Adrenal gland (tissue), 12 donors: Measurements from ENCODE around the gene TOMM6. TPM values are rescaled to one million over a fixed set of nuclear protein-coding genes. Genes with fewer than 3 reads are reported as not detected.

Source experiments
- DNase-seq, 7 donors: peaks; one replicate each; pipeline ENCODE4 v3.0.0-alpha.2; 2019 to 2020
- H3K27ac ChIP-seq, 5 donors: fragments of 200-600 bp; sonication (generic) in 4 of 5; 1 replicate in 3 of 5; 2 replicates in 2 of 5; pipeline versions ENCODE4 v1.5.1 to v1.8.0; 2016 to 2020; ENCODE audit warnings: mild to moderate bottlenecking in 1 of 5
- H3K27me3 ChIP-seq: fragments of 200-600 bp; 2 replicates; pipeline ENCODE4 v1.8.0; 2021
- H3K36me3 ChIP-seq, 2 donors: fragments of 200-600 bp; replicated peaks in 1 of 2; 1 replicate in 1 of 2; 2 replicates in 1 of 2; pipeline versions ENCODE4 v1.5.1 to v1.8.0; 2018 to 2022
- H3K4me1 ChIP-seq, 2 donors: fragments of 200-600 bp; replicated peaks in 1 of 2; 1 replicate in 1 of 2; 2 replicates in 1 of 2; pipeline versions ENCODE4 v1.5.1 to v1.8.0; 2018 to 2021
- H3K4me3 ChIP-seq, 4 donors: fragments of 200-600 bp; sonication (generic) in 3 of 4; one replicate each; pipeline ENCODE4 v1.5.1; 2016 to 2018
- H3K9me3 ChIP-seq, 3 donors: fragments of 200-600 bp; sonication (generic) in 1 of 3; replicated peaks in 1 of 3; 1 replicate in 2 of 3; 2 replicates in 1 of 3; pipeline versions ENCODE4 v1.5.1 to v1.8.0; 2016 to 2021
- CTCF ChIP-seq, 6 experiments: fragments of 450-650 bp in 4 of 6; fragments of 200-600 bp in 2 of 6; sonication (generic) in 1 of 6; IDR thresholded peaks; 1 replicate in 5 of 6; 2 replicates in 1 of 6; pipeline versions ENCODE4 v1.5.1 to v1.8.0; 2016 to 2021; ENCODE audit warnings: antibody characterized with exemption in 6 of 6, mild to moderate bottlenecking in 2 of 6, moderate library complexity in 1 of 6
- POLR2A ChIP-seq, 2 donors: fragments of 450-650 bp; IDR thresholded peaks; one replicate each; pipeline ENCODE4 v1.6.1; 2017; ENCODE audit warnings: antibody characterized with exemption in 2 of 2, mild to moderate bottlenecking in 2 of 2, moderate library complexity in 1 of 2
- WGBS, 4 donors: extraction: QIAGEN DNeasy Blood & Tissue Kit in 2 of 4; methylation state at CpG; one replicate each; pipeline versions ENCODE4 v1.1.5 to v1.1.7; 2013 to 2017; 5-methylcytosine and 5-hydroxymethylcytosine counted together
- intact Hi-C, 2 donors: fragments of 100-400 bp; cut with DNase I; formaldehyde crosslinking; loops; one replicate each; pipeline versions ENCODE4 v1.14.1 to v1.15.0; 2022 to 2023
- polyA plus RNA-seq, 3 donors: library from polyadenylated mRNA; stranded (reverse); fragments of 200-250 nt in 2 of 3; fragments of 350-450 nt in 1 of 3; fragmentation: Illumina TruSeq in 1 of 3; extraction: RNeasy Lipid Tissue Mini Kit (QIAGEN cat#74804) in 1 of 3; gene quantifications; one replicate each; pipeline ENCODE4 v1.2.3, GENCODE V29; 2013 to 2014
- total RNA-seq, 9 donors: library from RNA; depleted of rRNA in 4 of 9; stranded (reverse); fragments of >200 nt in 4 of 9; fragments of 120-200 nt in 1 of 9; fragmentation: NEBNext Ultra II Directional in 1 of 9; extraction: Animal tissue kit (Norgen Biotek cat#: 25700) in 1 of 9; gene quantifications; one replicate each; pipeline versions ENCODE4 v1.1.0 to v1.2.4, GENCODE V29; 2013 to 2023
- donor health status: healthy with polysubstance abuse.
- donor health status: Bipolar disorder and iron deficiency.
- donor health status: DM: yes; HTN: yes; CAD: no.
- donor health status: DM: no; HTN: no; CAD: no.
- donor health status: DM: no; HTN: no; CAD: no.
- donor health status: DM: yes; HTN: yes; CAD: no.

Gene TOMM6
- total and polyA plus RNA-seq, 12 donors = 146 to 507 (median 243) TPM

GRCh38 chr6:41744236-41744787 is 43.2 kb upstream of the TOMM6 start:
- Histone ChIP-seq H3K27me3 (no peaks in the 10 kb centered on the region), H3K36me3 (no peaks in the 10 kb centered on the region), H3K27ac (no peak overlapping the region), H3K9me3 (no peaks in the 10 kb centered on the region), H3K4me1 (no peaks in the 10 kb centered on the region), H3K4me3 (no peak overlapping the region)
- TF ChIP-seq CTCF (IDR thresholded peaks at IDR 0.05) (no peak), POLR2A (IDR thresholded peaks at IDR 0.05) (no peak)
- intact Hi-C loops = no loop called here
- WGBS, 4 donors = 85 to 97% (median 92%) methylated on average over 3 to 7 of the region's 7 CpGs
- no peak for DNase-seq

GRCh38 chr6:41746107-41746506 is 41.4 kb upstream of the TOMM6 start:
- Histone ChIP-seq H3K36me3 (no peaks in the 10 kb centered on the region), H3K4me1 (no peaks in the 10 kb centered on the region), H3K9me3 (no peaks in the 10 kb centered on the region), H3K27ac (no peak overlapping the region), H3K4me3 (no peak overlapping the region), H3K27me3 (no peaks in the 10 kb centered on the region)
- WGBS, 4 donors = 93 to 96% (median 96%) methylated on average over 9 to 10 of the region's 10 CpGs
- intact Hi-C loops = no loop called here
- TF ChIP-seq POLR2A (IDR thresholded peaks at IDR 0.05) = no peak
- no peak for TF ChIP-seq CTCF (IDR thresholded peaks at IDR 0.05)
- DNase-seq = no peak

- 88 to 94% (median 91%) methylated on average over 15 of the region's 15 CpGs for WGBS, 4 donors
- H3K36me3 ChIP-seq = no peaks in the 10 kb centered on the region
These were observed 40.0 kb upstream of the TOMM6 start, which contains the start of gene PGC for GRCh38 chr6:41747256-41748101. PGC (minus strand) TSS chr6:41747397; CDS start chr6:41747334, 63 bp downstream.

More at GRCh38 chr6:41747256-41748101, 40.0 kb upstream of the TOMM6 start, which contains the start of gene PGC:
- DNase-seq = no peak
- no peak within 1 kb of the TSS for H3K4me3 ChIP-seq
- H3K27ac ChIP-seq = no peak within 1 kb of the TSS
- H3K27me3 ChIP-seq = no peaks in the 10 kb centered on the region
- no peaks in the 10 kb centered on the region for H3K4me1 ChIP-seq
- no peaks in the 10 kb centered on the region for H3K9me3 ChIP-seq
- TF ChIP-seq POLR2A (IDR thresholded peaks at IDR 0.05) (no peak), CTCF (IDR thresholded peaks at IDR 0.05) (no peak)
- intact Hi-C loops = no loop called here
